HL-60 (cell line): Measurements from ENCODE around the gene CEP162.
"Not testable (repeated sequence)": the region's sequence is repeated elsewhere in the genome, so short reads cannot be mapped to it uniquely, and the experiment has no call there.

ENCODE experiments used
- DNase-seq, 2 experiments: peaks; one replicate each; pipeline ENCODE4 v3.0.0-alpha.2; 2010 to 2020; ENCODE audit warnings: low read depth in 1 of 2, low spot score in 1 of 2
- H3K27ac ChIP-seq: fragments of 250-450 bp; sonication (Bioruptor Pico); replicated peaks from 2 replicates; pipeline ENCODE4 v1.5.1; 2020; ENCODE audit warnings: mild to moderate bottlenecking, moderate library complexity
- H3K27me3 ChIP-seq: fragments of 250-450 bp; sonication (Bioruptor Pico); 2 replicates; pipeline ENCODE4 v1.5.1; 2021; ENCODE audit warnings: mild to moderate bottlenecking, moderate library complexity; ENCODE audit not compliant: insufficient read depth, poor library complexity, severe bottlenecking
- H3K4me3 ChIP-seq: replicated peaks from 2 replicates; pipeline ENCODE4 v1.5.1; 2011; ENCODE audit warnings: mild to moderate bottlenecking, control low read depth, low read length; ENCODE audit not compliant: insufficient read depth
- GABPA ChIP-seq: IDR thresholded peaks from 2 replicates; pipeline ENCODE4 v1.6.1; 2012; ENCODE audit warnings: low read depth
- POLR2AphosphoS5 ChIP-seq: IDR thresholded peaks from 2 replicates; pipeline ENCODE4 v1.6.1; 2012; ENCODE audit warnings: low read depth
- SPI1 ChIP-seq: IDR thresholded peaks from 2 replicates; pipeline ENCODE4 v1.6.1; 2012; ENCODE audit warnings: low read depth, mild to moderate bottlenecking, borderline replicate concordance
- TF ChIP-seq, protein P1 (sequence below): IDR thresholded peaks from one replicate; pipeline ENCODE4 v1.5.1; 2011; ENCODE audit warnings: low read length, control low read depth, inconsistent platforms; ENCODE audit not compliant: insufficient read depth
- TF ChIP-seq, protein P2 (sequence below): IDR thresholded peaks from 2 replicates; pipeline ENCODE4 v1.6.1; 2012; ENCODE audit warnings: low read depth; ENCODE audit not compliant: insufficient replicate concordance

The CEP162 gene

DNA sequence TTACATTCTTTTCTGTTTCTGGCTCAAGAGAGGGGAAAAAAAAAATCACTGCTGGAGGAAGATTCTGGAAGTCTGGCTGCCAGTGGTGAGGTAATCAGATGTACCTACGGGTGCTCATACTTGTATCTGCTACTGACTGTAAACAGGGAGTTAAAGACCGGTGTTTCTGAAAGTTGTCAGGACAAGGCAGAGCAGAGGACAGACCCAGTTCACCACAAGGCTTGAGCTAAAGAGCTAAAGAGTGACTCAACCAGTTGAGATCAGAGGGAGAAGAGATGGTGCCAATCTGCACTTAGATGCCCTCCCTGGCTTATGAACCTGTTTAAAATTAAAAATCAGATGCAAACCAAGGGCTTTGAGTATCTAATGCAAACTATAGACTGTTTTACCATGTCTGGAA lies 55.4 kb downstream of the CEP162 start:
- Histone ChIP-seq H3K27me3 (no peaks in the 10 kb centered on the region), H3K4me3 (no peak overlapping the region), H3K27ac (no peak overlapping the region)
- DNase-seq, result no peak
- TF ChIP-seq, protein P1, sequence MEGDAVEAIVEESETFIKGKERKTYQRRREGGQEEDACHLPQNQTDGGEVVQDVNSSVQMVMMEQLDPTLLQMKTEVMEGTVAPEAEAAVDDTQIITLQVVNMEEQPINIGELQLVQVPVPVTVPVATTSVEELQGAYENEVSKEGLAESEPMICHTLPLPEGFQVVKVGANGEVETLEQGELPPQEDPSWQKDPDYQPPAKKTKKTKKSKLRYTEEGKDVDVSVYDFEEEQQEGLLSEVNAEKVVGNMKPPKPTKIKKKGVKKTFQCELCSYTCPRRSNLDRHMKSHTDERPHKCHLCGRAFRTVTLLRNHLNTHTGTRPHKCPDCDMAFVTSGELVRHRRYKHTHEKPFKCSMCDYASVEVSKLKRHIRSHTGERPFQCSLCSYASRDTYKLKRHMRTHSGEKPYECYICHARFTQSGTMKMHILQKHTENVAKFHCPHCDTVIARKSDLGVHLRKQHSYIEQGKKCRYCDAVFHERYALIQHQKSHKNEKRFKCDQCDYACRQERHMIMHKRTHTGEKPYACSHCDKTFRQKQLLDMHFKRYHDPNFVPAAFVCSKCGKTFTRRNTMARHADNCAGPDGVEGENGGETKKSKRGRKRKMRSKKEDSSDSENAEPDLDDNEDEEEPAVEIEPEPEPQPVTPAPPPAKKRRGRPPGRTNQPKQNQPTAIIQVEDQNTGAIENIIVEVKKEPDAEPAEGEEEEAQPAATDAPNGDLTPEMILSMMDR, result no peak
- TF ChIP-seq GABPA (no peak), SPI1 (no peak), POLR2AphosphoS5 (no peak)
- TF ChIP-seq, protein P2, sequence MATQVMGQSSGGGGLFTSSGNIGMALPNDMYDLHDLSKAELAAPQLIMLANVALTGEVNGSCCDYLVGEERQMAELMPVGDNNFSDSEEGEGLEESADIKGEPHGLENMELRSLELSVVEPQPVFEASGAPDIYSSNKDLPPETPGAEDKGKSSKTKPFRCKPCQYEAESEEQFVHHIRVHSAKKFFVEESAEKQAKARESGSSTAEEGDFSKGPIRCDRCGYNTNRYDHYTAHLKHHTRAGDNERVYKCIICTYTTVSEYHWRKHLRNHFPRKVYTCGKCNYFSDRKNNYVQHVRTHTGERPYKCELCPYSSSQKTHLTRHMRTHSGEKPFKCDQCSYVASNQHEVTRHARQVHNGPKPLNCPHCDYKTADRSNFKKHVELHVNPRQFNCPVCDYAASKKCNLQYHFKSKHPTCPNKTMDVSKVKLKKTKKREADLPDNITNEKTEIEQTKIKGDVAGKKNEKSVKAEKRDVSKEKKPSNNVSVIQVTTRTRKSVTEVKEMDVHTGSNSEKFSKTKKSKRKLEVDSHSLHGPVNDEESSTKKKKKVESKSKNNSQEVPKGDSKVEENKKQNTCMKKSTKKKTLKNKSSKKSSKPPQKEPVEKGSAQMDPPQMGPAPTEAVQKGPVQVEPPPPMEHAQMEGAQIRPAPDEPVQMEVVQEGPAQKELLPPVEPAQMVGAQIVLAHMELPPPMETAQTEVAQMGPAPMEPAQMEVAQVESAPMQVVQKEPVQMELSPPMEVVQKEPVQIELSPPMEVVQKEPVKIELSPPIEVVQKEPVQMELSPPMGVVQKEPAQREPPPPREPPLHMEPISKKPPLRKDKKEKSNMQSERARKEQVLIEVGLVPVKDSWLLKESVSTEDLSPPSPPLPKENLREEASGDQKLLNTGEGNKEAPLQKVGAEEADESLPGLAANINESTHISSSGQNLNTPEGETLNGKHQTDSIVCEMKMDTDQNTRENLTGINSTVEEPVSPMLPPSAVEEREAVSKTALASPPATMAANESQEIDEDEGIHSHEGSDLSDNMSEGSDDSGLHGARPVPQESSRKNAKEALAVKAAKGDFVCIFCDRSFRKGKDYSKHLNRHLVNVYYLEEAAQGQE, result no peak

DNA sequence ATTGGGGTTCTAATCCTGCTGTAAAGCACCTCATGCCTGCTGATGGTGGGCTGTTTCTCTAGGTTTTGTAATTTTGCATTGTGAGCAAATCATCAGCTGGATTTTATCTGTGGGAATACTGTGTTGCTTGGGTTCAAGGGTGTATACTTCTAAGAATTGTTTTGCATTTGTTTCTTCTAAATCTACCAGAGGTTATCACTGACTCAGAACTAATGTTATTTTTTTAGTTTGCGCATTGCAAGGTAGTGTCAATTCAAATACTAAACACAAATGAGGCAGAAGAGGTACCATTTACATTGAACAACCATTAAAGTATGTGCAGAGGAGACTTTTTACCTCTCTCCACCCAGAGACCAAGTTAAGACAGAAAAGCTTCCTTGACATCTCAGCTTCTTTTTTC lies 60.0 kb downstream of the CEP162 start:
- no peak overlapping the region for H3K4me3 ChIP-seq
- H3K27ac ChIP-seq, result no peak overlapping the region
- TF ChIP-seq POLR2AphosphoS5 (no peak), GABPA (no peak), SPI1 (no peak)
- TF ChIP-seq, protein P1, result no peak
- TF ChIP-seq, protein P2, result no peak
- DNase-seq, result no peak
- no peaks in the 10 kb centered on the region for H3K27me3 ChIP-seq

DNA sequence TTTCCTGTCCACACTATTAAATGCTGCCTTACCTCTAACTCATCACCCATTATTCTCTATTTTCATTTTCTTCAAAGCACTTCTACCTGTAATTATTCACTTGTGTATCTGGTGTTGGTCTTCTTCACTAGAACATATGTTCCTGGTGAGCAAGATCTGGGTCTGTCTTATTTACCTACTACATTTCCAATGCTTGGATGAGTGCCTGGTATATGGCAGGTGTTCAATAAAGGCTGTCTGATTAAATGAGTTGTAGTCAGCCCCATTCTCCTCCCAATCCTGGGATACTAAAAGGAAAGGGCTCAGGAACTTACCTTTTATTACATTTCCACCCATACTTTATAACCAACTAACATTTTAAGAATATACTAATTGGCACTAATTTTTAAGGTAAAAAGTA lies 61.0 kb downstream of the CEP162 start:
- no peak overlapping the region for H3K27ac ChIP-seq
- TF ChIP-seq, protein P2, result no peak
- TF ChIP-seq, protein P1, result no peak
- TF ChIP-seq POLR2AphosphoS5 (no peak), GABPA (no peak), SPI1 (no peak)
- no peak for DNase-seq
- no peaks in the 10 kb centered on the region for H3K27me3 ChIP-seq
- no peak overlapping the region for H3K4me3 ChIP-seq

DNA sequence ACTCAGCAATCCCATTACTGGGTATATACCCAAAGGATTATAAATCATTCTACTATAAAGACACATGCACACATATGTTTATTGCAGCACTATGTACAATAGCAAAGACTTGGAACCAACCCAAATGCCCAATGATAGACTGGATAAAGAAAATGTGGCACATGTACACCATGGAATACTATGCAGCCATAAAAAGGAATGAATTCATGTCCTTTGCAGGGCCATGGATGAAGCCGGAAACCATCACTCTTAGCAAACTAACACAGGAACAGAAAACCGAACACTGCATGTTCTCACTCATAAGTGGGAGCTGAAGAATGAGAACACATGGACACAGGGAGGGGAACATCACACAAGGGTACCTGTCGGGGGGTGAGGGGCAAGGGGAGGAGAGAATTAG lies 63.1 kb downstream of the CEP162 start:
- H3K27ac ChIP-seq, DNase-seq, H3K27me3 ChIP-seq, H3K4me3 ChIP-seq: not testable (repeated sequence)
